HepG2 (cell line): ENCODE measurements around the gene SGPL1. TPM values are rescaled to one million over a fixed set of nuclear protein-coding genes. Genes with fewer than 3 reads are reported as not detected.

Experiments used
- ATAC-seq: fragments of 200-7000 bp; cut with Tn5 transposase; 3 replicates; pipeline ENCODE4 v1.9.1; 2020; ENCODE audit warnings: mild to moderate bottlenecking, moderate library complexity
- BruUV-seq: library from RNA; stranded (reverse); fragments of 400-500 nt; replicated peaks from 2 replicates; lab custom pipeline; 2021; lab: Mats Ljungman, UMichigan
- CTCF ChIA-PET: fragments of 300-600 bp; formaldehyde crosslinking; extraction: SDS; loops from one replicate; lab custom pipeline; 2021; ENCODE audit warnings: low total read pairs, inconsistent platforms, low intra/inter-chr PET ratio; lab: Yijun Ruan, JAX
- POLR2A ChIA-PET: fragments of 350-600 bp; sonication (Branson Sonifier 250); formaldehyde crosslinking; loops from one replicate; lab custom pipeline; 2020; ENCODE audit warnings: antibody characterized with exemption, inconsistent platforms; lab: Yijun Ruan, JAX
- DNase-seq: peaks from one replicate; pipeline ENCODE4 v3.0.0-alpha.2; 2015; ENCODE audit warnings: low spot score
- FAIRE-seq: peaks from 3 replicates; lab custom pipeline; 2011; peaks lifted over from hg19 to GRCh38; lab: Jason Lieb, UNC
- H2AFZ ChIP-seq: one replicate; pipeline ENCODE4 v1.6.1; 2011; ENCODE audit warnings: low read length, inconsistent platforms
- H3K27ac ChIP-seq: fragments of 300-600 bp; 3 replicates; pipeline ENCODE4 v1.8.0; 2011; ENCODE audit warnings: mixed run types, mild to moderate bottlenecking, mixed read lengths, low read length, inconsistent platforms; ENCODE audit not compliant: insufficient read depth; ENCODE audit errors: extremely low read length
- H3K27me3 ChIP-seq, 2 experiments: fragments of 200-600 bp in 1 of 2; 2 replicates in 1 of 2; 3 replicates in 1 of 2; pipeline versions ENCODE4 v1.6.0 to v1.8.0; 2011; ENCODE audit warnings: low read length in 2 of 2, mild to moderate bottlenecking in 2 of 2, moderate library complexity in 2 of 2, inconsistent platforms in 1 of 2; ENCODE audit not compliant: insufficient read depth in 2 of 2, control insufficient read depth in 1 of 2
- H3K36me3 ChIP-seq, 2 experiments: fragments of 200-600 bp in 1 of 2; replicated peaks in 1 of 2; 2 replicates in 1 of 2; 3 replicates in 1 of 2; pipeline versions ENCODE4 v1.5.1 to v1.8.0; 2011; ENCODE audit warnings: low read length in 2 of 2, inconsistent platforms in 1 of 2; ENCODE audit not compliant: insufficient read depth in 2 of 2, control insufficient read depth in 1 of 2
- H3K4me1 ChIP-seq: 2 replicates; pipeline ENCODE4 v1.5.1; 2012; ENCODE audit warnings: low read length, inconsistent platforms; ENCODE audit not compliant: insufficient read depth
- H3K4me2 ChIP-seq: 2 replicates; pipeline ENCODE4 v1.6.0; 2011; ENCODE audit warnings: low read depth, low read length, inconsistent platforms
- H3K4me3 ChIP-seq, 3 experiments: fragments of 200-600 bp in 1 of 3; sonication (generic), shearing (Covaris generic) in 1 of 3; replicated peaks in 1 of 3; 2 replicates each; pipeline ENCODE4 v1.5.1; 2011 to 2016; ENCODE audit warnings: low read length in 3 of 3, inconsistent platforms in 2 of 3, low read depth in 2 of 3, mild to moderate bottlenecking in 2 of 3, control low read depth in 1 of 3, mixed read lengths in 1 of 3; ENCODE audit not compliant: insufficient read depth in 1 of 3
- H3K79me2 ChIP-seq: one replicate; pipeline ENCODE4 v1.6.1; 2011; ENCODE audit warnings: low read length, inconsistent platforms; ENCODE audit not compliant: insufficient read depth
- H3K9ac ChIP-seq: 2 replicates; pipeline ENCODE4 v1.6.0; 2011; ENCODE audit warnings: mild to moderate bottlenecking, low read depth, low read length, inconsistent platforms; ENCODE audit not compliant: insufficient read depth
- H3K9me3 ChIP-seq: 2 replicates; pipeline ENCODE4 v1.5.1; 2012; ENCODE audit warnings: mild to moderate bottlenecking, low read length
- H4K20me1 ChIP-seq: 2 replicates; pipeline ENCODE4 v1.6.0; 2011; ENCODE audit warnings: inconsistent platforms, mild to moderate bottlenecking, low read length, moderate library complexity; ENCODE audit not compliant: insufficient read depth
- BRCA1 ChIP-seq: sonication (generic); formaldehyde crosslinking; IDR thresholded peaks from 2 replicates; pipeline ENCODE4 v1.4.0; 2020; ENCODE audit warnings: missing genetic modification reagents
- ELF1 ChIP-seq: sonication (generic); formaldehyde crosslinking; IDR thresholded peaks from 2 replicates; pipeline ENCODE4 v1.4.0; 2020; ENCODE audit warnings: missing genetic modification reagents
- ELF3 ChIP-seq: IDR thresholded peaks from 2 replicates; pipeline ENCODE4 v1.6.1; 2016; ENCODE audit warnings: missing genetic modification reagents, missing compliant biosample characterization
- FOXK2 ChIP-seq: fragments of 450-650 bp; IDR thresholded peaks from 2 replicates; pipeline ENCODE4 v1.6.1; 2016
- HMG20B ChIP-seq: conservative IDR thresholded peaks from 2 replicates; pipeline ENCODE4 v1.6.1; 2016; ENCODE audit warnings: missing genetic modification reagents, missing compliant biosample characterization
- NFYB ChIP-seq: sonication (generic); formaldehyde crosslinking; IDR thresholded peaks from 2 replicates; pipeline ENCODE4 v1.4.0; 2020; ENCODE audit warnings: missing genetic modification reagents
- RFX1 ChIP-seq: fragments of 450-650 bp; IDR thresholded peaks from 2 replicates; pipeline ENCODE4 v1.6.1; 2017
- YEATS4 ChIP-seq: sonication (generic); formaldehyde crosslinking; IDR thresholded peaks from 2 replicates; pipeline ENCODE4 v1.4.0; 2020; ENCODE audit warnings: missing genetic modification reagents, borderline replicate concordance
- ZFP1 ChIP-seq: IDR thresholded peaks from 2 replicates; pipeline ENCODE4 v1.6.1; 2016
- ZFP82 ChIP-seq: sonication (generic); formaldehyde crosslinking; IDR thresholded peaks from 2 replicates; pipeline ENCODE4 v1.5.1; 2020; ENCODE audit warnings: mild to moderate bottlenecking, missing genetic modification reagents, borderline replicate concordance
- ZNF550 ChIP-seq: sonication (generic); formaldehyde crosslinking; IDR thresholded peaks from 2 replicates; pipeline ENCODE4 v1.4.0; 2020; ENCODE audit warnings: mild to moderate bottlenecking, missing genetic modification reagents, borderline replicate concordance
- ZNF614 ChIP-seq: IDR thresholded peaks from 2 replicates; pipeline ENCODE4 v1.6.1; 2018; ENCODE audit warnings: missing biosample characterization, missing genetic modification reagents, inconsistent platforms, borderline replicate concordance
- WGBS: methylation state at CpG from one replicate; pipeline ENCODE4 v1.1.6; 2017; ENCODE audit warnings: low lambda C conversion rate; 5-methylcytosine and 5-hydroxymethylcytosine counted together
- in situ Hi-C: cut with HindIII; loops from 2 replicates; pipeline ENCODE4 v1.10.0; 2017; ENCODE audit warnings: low pct_unique_long_range_greater_than_20kb; ENCODE audit not compliant: extremely low pct_ligation_motif_present
- intact Hi-C: fragments of 100-400 bp; cut with micrococcal nuclease; formaldehyde crosslinking; loops from one replicate; pipeline ENCODE4 v1.10.0; 2022; ENCODE audit not compliant: unreplicated experiment
- polyA plus RNA-seq, 8 experiments: library from polyadenylated mRNA; depleted of rRNA in 3 of 8; stranded (reverse) in 7 of 8; unstranded in 1 of 8; fragments of >200 nt; fragmentation: Illumina TruSeq in 4 of 8; extraction: Trizol in 4 of 8; gene quantifications; 2 replicates each; pipeline versions ENCODE4 v1.2.1 to v1.2.3, GENCODE V29; 2011 to 2016; ENCODE audit warnings: low read depth in 4 of 8, missing spikeins in 1 of 8, mixed read lengths in 1 of 8; ENCODE audit not compliant: insufficient read depth in 1 of 8
- total RNA-seq, 5 experiments: library from RNA; depleted of rRNA; stranded (reverse); fragments of >200 nt; fragmentation: Illumina TruSeq; extraction: Trizol; gene quantifications; 2 replicates each; pipeline ENCODE4 v1.2.3, GENCODE V29; 2016; ENCODE audit warnings: low read depth in 1 of 5
- TF ChIP-seq, protein P1 (sequence below): sonication (generic); formaldehyde crosslinking; IDR thresholded peaks from 2 replicates; pipeline ENCODE4 v1.8.1; 2022; ENCODE audit warnings: low read depth, mild to moderate bottlenecking, missing genetic modification reagents
- TF ChIP-seq, protein P2 (sequence below): IDR thresholded peaks from 2 replicates; pipeline ENCODE4 v1.4.0; 2020; ENCODE audit warnings: mild to moderate bottlenecking, missing genetic modification reagents

Gene SGPL1
- total and polyA plus RNA-seq, 2 of the 13 experiments (the other 11 are each of a cell fraction or from before 2014, with no cell fraction given), result 17.6 to 25.0 TPM

DNA sequence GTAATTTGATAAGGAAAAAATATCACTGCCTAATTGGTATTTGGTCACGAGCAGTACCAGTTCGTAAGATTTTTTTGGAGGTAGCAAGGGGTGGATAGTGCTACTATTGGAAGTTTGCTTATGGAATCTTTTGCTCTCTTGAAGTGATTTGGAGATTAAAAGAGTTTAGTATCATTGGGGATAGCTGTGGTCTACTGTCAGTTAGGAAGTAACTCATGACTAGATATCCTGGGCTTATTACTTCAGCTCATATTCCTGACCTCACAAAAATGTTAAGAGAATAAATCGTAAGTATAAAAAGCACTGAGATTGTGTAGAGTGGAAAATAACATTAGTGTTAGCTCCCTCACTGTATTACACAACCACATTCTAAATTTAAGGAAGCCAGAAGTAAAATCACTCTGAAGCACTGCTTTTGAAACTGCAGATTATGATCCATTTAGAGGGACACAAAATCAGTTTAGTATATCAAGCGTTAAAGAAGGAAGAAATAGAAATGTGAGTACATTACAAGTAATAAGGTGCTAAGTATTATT is 22.6 kb downstream of the SGPL1 start (continued):
- TF ChIP-seq YEATS4 (CRISPR knock-in tag) (no peak), HMG20B (CRISPR knock-in tag) (no peak), ELF1 (CRISPR knock-in tag) (no peak), RFX1 (no peak), ZFP82 (CRISPR knock-in tag) (no peak)
- TF ChIP-seq, protein P1, sequence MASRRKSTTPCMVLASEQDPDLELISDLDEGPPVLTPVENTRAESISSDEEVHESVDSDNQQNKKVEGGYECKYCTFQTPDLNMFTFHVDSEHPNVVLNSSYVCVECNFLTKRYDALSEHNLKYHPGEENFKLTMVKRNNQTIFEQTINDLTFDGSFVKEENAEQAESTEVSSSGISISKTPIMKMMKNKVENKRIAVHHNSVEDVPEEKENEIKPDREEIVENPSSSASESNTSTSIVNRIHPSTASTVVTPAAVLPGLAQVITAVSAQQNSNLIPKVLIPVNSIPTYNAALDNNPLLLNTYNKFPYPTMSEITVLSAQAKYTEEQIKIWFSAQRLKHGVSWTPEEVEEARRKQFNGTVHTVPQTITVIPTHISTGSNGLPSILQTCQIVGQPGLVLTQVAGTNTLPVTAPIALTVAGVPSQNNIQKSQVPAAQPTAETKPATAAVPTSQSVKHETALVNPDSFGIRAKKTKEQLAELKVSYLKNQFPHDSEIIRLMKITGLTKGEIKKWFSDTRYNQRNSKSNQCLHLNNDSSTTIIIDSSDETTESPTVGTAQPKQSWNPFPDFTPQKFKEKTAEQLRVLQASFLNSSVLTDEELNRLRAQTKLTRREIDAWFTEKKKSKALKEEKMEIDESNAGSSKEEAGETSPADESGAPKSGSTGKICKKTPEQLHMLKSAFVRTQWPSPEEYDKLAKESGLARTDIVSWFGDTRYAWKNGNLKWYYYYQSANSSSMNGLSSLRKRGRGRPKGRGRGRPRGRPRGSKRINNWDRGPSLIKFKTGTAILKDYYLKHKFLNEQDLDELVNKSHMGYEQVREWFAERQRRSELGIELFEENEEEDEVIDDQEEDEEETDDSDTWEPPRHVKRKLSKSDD (CRISPR knock-in tag), result no peak

DNA sequence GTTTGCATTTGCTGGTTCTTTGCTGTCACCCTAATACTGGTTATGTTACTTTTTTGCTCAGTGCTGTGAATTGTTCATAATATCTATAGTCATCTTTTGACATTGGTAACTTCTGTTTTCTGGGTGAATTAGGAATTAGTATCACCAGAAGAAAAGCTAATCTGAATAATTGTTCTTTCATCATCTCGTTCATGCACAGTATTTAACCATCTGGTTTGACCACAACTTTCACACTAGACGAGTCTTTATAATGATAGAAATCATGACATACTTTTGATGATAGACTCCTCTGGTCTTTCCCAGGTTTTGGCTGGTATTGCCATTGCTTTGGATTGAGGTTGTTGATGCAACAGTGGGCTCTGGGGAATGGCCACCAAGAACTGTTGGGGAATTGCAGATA is 25.1 kb downstream of the SGPL1 start:
- 95% methylated on average over 2 of the region's 2 CpGs for WGBS
- Histone ChIP-seq H3K36me3 (peaks cover 3 to 13% of the 10 kb centered on the region in 2 experiments; a peak in 2 of 5 replicates), H3K9me3 (peaks cover 6% of the 10 kb centered on the region; the same call in 1 of the 2 replicates), H3K79me2 (peaks cover 15% of the 10 kb centered on the region), H4K20me1 (no peaks in the 10 kb centered on the region), H3K27ac (no peak overlapping the region), H3K4me2 (no peak overlapping the region), H3K4me1 (peaks cover 28% of the 10 kb centered on the region), H3K4me3 (no peak overlapping the region), H2AFZ (no peak overlapping the region), H3K9ac (no peak overlapping the region), H3K27me3 (no peaks in the 10 kb centered on the region)
- CTCF ChIA-PET, result no interaction called here
- DNase-seq (no peak), FAIRE-seq (no peak), ATAC-seq (no peak)
- intact Hi-C loops (no loop called here), in situ Hi-C loops (no loop called here)
- POLR2A ChIA-PET, result interaction anchor here (1.1 kb wide), 1 partner anchor 24 kb away, joined by 3 read pairs; no protein-coding TSS in a partner anchor
- BruUV-seq, result no TSS peak
- no peak for TF ChIP-seq BRCA1 (CRISPR knock-in tag)
- TF ChIP-seq NFYB (CRISPR knock-in tag), result no peak
- no peak for TF ChIP-seq FOXK2
- TF ChIP-seq, protein P2, sequence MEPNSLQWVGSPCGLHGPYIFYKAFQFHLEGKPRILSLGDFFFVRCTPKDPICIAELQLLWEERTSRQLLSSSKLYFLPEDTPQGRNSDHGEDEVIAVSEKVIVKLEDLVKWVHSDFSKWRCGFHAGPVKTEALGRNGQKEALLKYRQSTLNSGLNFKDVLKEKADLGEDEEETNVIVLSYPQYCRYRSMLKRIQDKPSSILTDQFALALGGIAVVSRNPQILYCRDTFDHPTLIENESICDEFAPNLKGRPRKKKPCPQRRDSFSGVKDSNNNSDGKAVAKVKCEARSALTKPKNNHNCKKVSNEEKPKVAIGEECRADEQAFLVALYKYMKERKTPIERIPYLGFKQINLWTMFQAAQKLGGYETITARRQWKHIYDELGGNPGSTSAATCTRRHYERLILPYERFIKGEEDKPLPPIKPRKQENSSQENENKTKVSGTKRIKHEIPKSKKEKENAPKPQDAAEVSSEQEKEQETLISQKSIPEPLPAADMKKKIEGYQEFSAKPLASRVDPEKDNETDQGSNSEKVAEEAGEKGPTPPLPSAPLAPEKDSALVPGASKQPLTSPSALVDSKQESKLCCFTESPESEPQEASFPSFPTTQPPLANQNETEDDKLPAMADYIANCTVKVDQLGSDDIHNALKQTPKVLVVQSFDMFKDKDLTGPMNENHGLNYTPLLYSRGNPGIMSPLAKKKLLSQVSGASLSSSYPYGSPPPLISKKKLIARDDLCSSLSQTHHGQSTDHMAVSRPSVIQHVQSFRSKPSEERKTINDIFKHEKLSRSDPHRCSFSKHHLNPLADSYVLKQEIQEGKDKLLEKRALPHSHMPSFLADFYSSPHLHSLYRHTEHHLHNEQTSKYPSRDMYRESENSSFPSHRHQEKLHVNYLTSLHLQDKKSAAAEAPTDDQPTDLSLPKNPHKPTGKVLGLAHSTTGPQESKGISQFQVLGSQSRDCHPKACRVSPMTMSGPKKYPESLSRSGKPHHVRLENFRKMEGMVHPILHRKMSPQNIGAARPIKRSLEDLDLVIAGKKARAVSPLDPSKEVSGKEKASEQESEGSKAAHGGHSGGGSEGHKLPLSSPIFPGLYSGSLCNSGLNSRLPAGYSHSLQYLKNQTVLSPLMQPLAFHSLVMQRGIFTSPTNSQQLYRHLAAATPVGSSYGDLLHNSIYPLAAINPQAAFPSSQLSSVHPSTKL, result no peak
- TF ChIP-seq ZNF614 (CRISPR knock-in tag), result no peak
- TF ChIP-seq ELF3, result no peak
- no peak for TF ChIP-seq ZFP1 (CRISPR knock-in tag)
- TF ChIP-seq ZNF550, result no peak
- TF ChIP-seq RFX1, result no peak
